IMR-90 (cell line): ENCODE data around the gene EPGN. TPM values are rescaled to one million over a fixed set of nuclear protein-coding genes. Genes with fewer than 3 reads are reported as not detected.

Experiments
- ATAC-seq: fragments of 200-7000 bp; cut with Tn5 transposase; 2 replicates; pipeline ENCODE4 v1.9.1; 2020; ENCODE audit warnings: low read depth, mild to moderate bottlenecking, moderate library complexity
- BruUV-seq: library from RNA; stranded (reverse); fragments of 400-500 nt; replicated peaks from 2 replicates; lab custom pipeline; 2021; lab: Mats Ljungman, UMichigan
- CTCF ChIA-PET: fragments of 300-600 bp; formaldehyde crosslinking; extraction: SDS; loops from one replicate; lab custom pipeline; 2021; ENCODE audit warnings: antibody characterized with exemption; lab: Yijun Ruan, JAX
- POLR2A ChIA-PET: fragments of 300-600 bp; sonication (Branson Sonifier 250); formaldehyde crosslinking; loops from one replicate; lab custom pipeline; 2022; ENCODE audit warnings: antibody characterized with exemption; ENCODE audit not compliant: unreplicated experiment; lab: Charles Lee
- DNase-seq: peaks from one replicate; pipeline ENCODE4 v3.0.0; 2013
- H2AFZ ChIP-seq: replicated peaks from 2 replicates; pipeline ENCODE3; 2013; ENCODE audit warnings: low read length, mild to moderate bottlenecking; ENCODE audit not compliant: poor library complexity
- H2AK5ac ChIP-seq: 2 replicates; pipeline ENCODE4 v1.6.1; 2013; ENCODE audit warnings: low read depth, low read length, inconsistent platforms
- H2AK9ac ChIP-seq: replicated peaks from 2 replicates; pipeline ENCODE3; 2013; ENCODE audit warnings: mild to moderate bottlenecking, low read depth, low read length, moderate library complexity; ENCODE audit not compliant: poor library complexity
- H2BK120ac ChIP-seq: 2 replicates; pipeline ENCODE4 v1.6.1; 2013; ENCODE audit warnings: low read depth, low read length, inconsistent platforms
- H2BK15ac ChIP-seq: 3 replicates; pipeline ENCODE4 v1.6.1; 2013; ENCODE audit warnings: low read depth, low read length, inconsistent platforms
- H2BK20ac ChIP-seq: 2 replicates; pipeline ENCODE4 v1.6.1; 2013; ENCODE audit warnings: low read depth, mild to moderate bottlenecking, inconsistent platforms, low read length, moderate library complexity
- H2BK5ac ChIP-seq: 2 replicates; pipeline ENCODE4 v1.6.1; 2013; ENCODE audit warnings: mild to moderate bottlenecking, low read depth, low read length, inconsistent platforms; ENCODE audit not compliant: poor library complexity, severe bottlenecking
- H3K14ac ChIP-seq: replicated peaks from 2 replicates; pipeline ENCODE4 v1.6.1; 2013; ENCODE audit warnings: low read depth, low read length, inconsistent platforms
- H3K18ac ChIP-seq: 2 replicates; pipeline ENCODE4 v1.6.1; 2013; ENCODE audit warnings: low read depth, low read length, control low read depth
- H3K23ac ChIP-seq: 2 replicates; pipeline ENCODE4 v1.6.1; 2013; ENCODE audit warnings: low read depth, low read length, inconsistent platforms
- H3K27ac ChIP-seq: 2 replicates; pipeline ENCODE4 v1.5.1; 2013; ENCODE audit warnings: mild to moderate bottlenecking, control low read depth, low read length; ENCODE audit not compliant: insufficient read depth
- H3K27me3 ChIP-seq: 2 replicates; pipeline ENCODE4 v1.6.1; 2013; ENCODE audit warnings: low read length; ENCODE audit not compliant: control insufficient read depth, insufficient read depth
- H3K36me3 ChIP-seq: 2 replicates; pipeline ENCODE4 v1.6.1; 2013; ENCODE audit warnings: low read length, mixed read lengths; ENCODE audit not compliant: control insufficient read depth, insufficient read depth
- H3K4ac ChIP-seq: 2 replicates; pipeline ENCODE4 v1.6.1; 2013; ENCODE audit warnings: low read depth, low read length, inconsistent platforms
- H3K4me1 ChIP-seq: 2 replicates; pipeline ENCODE4 v1.6.1; 2013; ENCODE audit warnings: low read length, mixed read lengths; ENCODE audit not compliant: control insufficient read depth, insufficient read depth
- H3K4me2 ChIP-seq: 2 replicates; pipeline ENCODE4 v1.6.1; 2013; ENCODE audit warnings: low read depth, mild to moderate bottlenecking, control low read depth, low read length, moderate library complexity
- H3K4me3 ChIP-seq: 2 replicates; pipeline ENCODE4 v1.5.1; 2013; ENCODE audit warnings: low read depth, mild to moderate bottlenecking, control low read depth, low read length, moderate library complexity; ENCODE audit not compliant: insufficient read depth
- H3K56ac ChIP-seq: 2 replicates; pipeline ENCODE4 v1.6.1; 2013; ENCODE audit warnings: low read length, inconsistent platforms; ENCODE audit not compliant: insufficient read depth; ENCODE audit errors: extremely low read depth
- H3K79me1 ChIP-seq, 2 experiments: 2 replicates each; pipeline ENCODE4 v1.6.1; 2013; ENCODE audit warnings: low read length in 2 of 2, inconsistent platforms in 1 of 2, low read depth in 1 of 2
- H3K9ac ChIP-seq: 2 replicates; pipeline ENCODE4 v1.6.1; 2013; ENCODE audit warnings: low read depth, low read length, control low read depth
- H3K9me1 ChIP-seq: 2 replicates; pipeline ENCODE4 v1.6.1; 2013; ENCODE audit warnings: low read length, inconsistent platforms; ENCODE audit not compliant: insufficient read depth
- H3K9me3 ChIP-seq: 2 replicates; pipeline ENCODE4 v1.6.1; 2013; ENCODE audit warnings: low read length; ENCODE audit not compliant: control insufficient read depth, insufficient read depth
- H4K20me1 ChIP-seq: 2 replicates; pipeline ENCODE4 v1.6.1; 2013; ENCODE audit warnings: low read length, inconsistent platforms; ENCODE audit not compliant: insufficient read depth
- H4K5ac ChIP-seq: 2 replicates; pipeline ENCODE4 v1.6.1; 2013; ENCODE audit warnings: mild to moderate bottlenecking, low read depth, low read length, control low read depth
- H4K8ac ChIP-seq, 2 experiments: 2 replicates each; pipeline ENCODE4 v1.6.1; 2013; ENCODE audit warnings: low read depth in 2 of 2, low read length in 2 of 2, control low read depth in 1 of 2, inconsistent platforms in 1 of 2
- H4K91ac ChIP-seq: 2 replicates; pipeline ENCODE4 v1.6.1; 2013; ENCODE audit warnings: low read depth, low read length, inconsistent platforms; ENCODE audit not compliant: insufficient read depth
- BHLHE40 ChIP-seq: fragments of 150-350 bp; IDR thresholded peaks from 2 replicates; pipeline ENCODE4 v1.6.1; 2016; ENCODE audit warnings: mild to moderate bottlenecking, low read depth, low read length
- CEBPB ChIP-seq: IDR thresholded peaks from 2 replicates; pipeline ENCODE4 v1.6.1; 2012; ENCODE audit warnings: low read depth, low read length, improper control_type of control experiment
- CHD1 ChIP-seq: IDR thresholded peaks from 2 replicates; pipeline ENCODE4 v1.6.1; 2012; ENCODE audit warnings: low read depth, low read length, improper control_type of control experiment
- CTCF ChIP-seq: conservative IDR thresholded peaks from 2 replicates; pipeline ENCODE4 v1.5.1; 2012; ENCODE audit warnings: mild to moderate bottlenecking, low read depth, low read length, improper control_type of control experiment
- ELK1 ChIP-seq: fragments of 150-350 bp; IDR thresholded peaks from 2 replicates; pipeline ENCODE4 v1.6.1; 2016; ENCODE audit warnings: low read depth, mild to moderate bottlenecking, low read length, moderate library complexity, borderline replicate concordance
- FOS ChIP-seq: fragments of 150-350 bp; IDR thresholded peaks from 2 replicates; pipeline ENCODE4 v1.6.1; 2016; ENCODE audit warnings: low read depth, low read length
- MAFK ChIP-seq: IDR thresholded peaks from 2 replicates; pipeline ENCODE4 v1.6.1; 2012; ENCODE audit warnings: low read depth, low read length, improper control_type of control experiment
- MAZ ChIP-seq: IDR thresholded peaks from 2 replicates; pipeline ENCODE4 v1.6.1; 2012; ENCODE audit warnings: low read depth, mild to moderate bottlenecking, low read length, improper control_type of control experiment, moderate library complexity, borderline replicate concordance
- MXI1 ChIP-seq: IDR thresholded peaks from 2 replicates; pipeline ENCODE4 v1.6.1; 2012; ENCODE audit warnings: low read depth, mild to moderate bottlenecking, low read length, moderate library complexity, borderline replicate concordance
- NFE2L2 ChIP-seq: fragments of 150-350 bp; IDR thresholded peaks from 2 replicates; pipeline ENCODE4 v1.6.1; 2016; ENCODE audit warnings: low read depth, mild to moderate bottlenecking, low read length
- POLR2A ChIP-seq: IDR thresholded peaks from 2 replicates; pipeline ENCODE4 v1.6.1; 2012; ENCODE audit warnings: mild to moderate bottlenecking, low read depth, low read length
- RAD21 ChIP-seq: IDR thresholded peaks from 2 replicates; pipeline ENCODE4 v1.6.1; 2012; ENCODE audit warnings: low read length, improper control_type of control experiment
- RCOR1 ChIP-seq: IDR thresholded peaks from 2 replicates; pipeline ENCODE4 v1.6.1; 2012; ENCODE audit warnings: mild to moderate bottlenecking, low read length, improper control_type of control experiment; ENCODE audit not compliant: insufficient replicate concordance
- RFX5 ChIP-seq: IDR thresholded peaks from 2 replicates; pipeline ENCODE4 v1.8.0; 2012; ENCODE audit warnings: low read depth, mild to moderate bottlenecking, low read length, moderate library complexity
- SMC3 ChIP-seq: fragments of 150-350 bp; IDR thresholded peaks from 2 replicates; pipeline ENCODE4 v1.6.1; 2016; ENCODE audit warnings: low read depth, mild to moderate bottlenecking, antibody characterized with exemption, low read length, moderate library complexity
- USF2 ChIP-seq: fragments of 150-350 bp; IDR thresholded peaks from 2 replicates; pipeline ENCODE4 v1.6.1; 2017; ENCODE audit warnings: mild to moderate bottlenecking, antibody characterized with exemption, low read length, low read depth
- dilution Hi-C: fragments of 300-500 bp; cut with HindIII; formaldehyde crosslinking; loops from one replicate; pipeline ENCODE4 v1.14.3; 2018; ENCODE audit warnings: low sequenced_read_pairs; ENCODE audit not compliant: unreplicated experiment
- in situ Hi-C: fragments of 300-500 bp; cut with MboI; formaldehyde crosslinking; loops from 3 replicates; pipeline ENCODE4 v1.14.3; 2019; ENCODE audit warnings: low sequenced_read_pairs, inconsistent platforms, mixed read lengths
- intact Hi-C: fragments of 100-400 bp; cut with micrococcal nuclease; formaldehyde crosslinking; loops from 2 replicates; pipeline ENCODE4 v1.10.0; 2022
- polyA plus RNA-seq, 3 experiments: library from polyadenylated mRNA; depleted of rRNA; stranded (reverse); fragments of >200 nt; gene quantifications; 2 replicates each; pipeline ENCODE4 v1.2.3, GENCODE V29; 2012; ENCODE audit warnings: low replicate concordance in 1 of 3
- total RNA-seq: library from RNA; depleted of rRNA; stranded (reverse); fragments of >200 nt; gene quantifications from 2 replicates; pipeline ENCODE4 v1.2.3, GENCODE V29; 2012

The EPGN gene
- total and polyA plus RNA-seq, 2 of the 4 experiments (the other 2 are of a cell fraction) = 0.18 TPM; not detected in 1

- POLR2A ChIA-PET = no interaction called here
Observed at GRCh38 chr4:74292111-74292870, 16.0 kb upstream of the EPGN start.

More at GRCh38 chr4:74292111-74292870, 16.0 kb upstream of the EPGN start:
- H2AK5ac ChIP-seq = no peak overlapping the region
- no peak overlapping the region for H3K23ac ChIP-seq
- no peak overlapping the region for H3K4me2 ChIP-seq
- no peak overlapping the region for H3K4me3 ChIP-seq
- H2BK20ac ChIP-seq = no peak overlapping the region
- no peak overlapping the region for H4K91ac ChIP-seq
- H2BK120ac ChIP-seq = no peak overlapping the region
- H2AK9ac ChIP-seq = no peak overlapping the region
- H3K36me3 ChIP-seq = no peaks in the 10 kb centered on the region
- intact Hi-C loops (no loop called here), in situ Hi-C loops (no loop called here), dilution Hi-C loops (no loop called here)
- no peaks in the 10 kb centered on the region for H3K4me1 ChIP-seq
- H4K8ac ChIP-seq = no peak overlapping the region
- CTCF ChIA-PET = no interaction called here
- H3K4ac ChIP-seq = no peak overlapping the region
- BruUV-seq = no TSS peak
- H3K9ac ChIP-seq = no peak overlapping the region
- no peak overlapping the region for H2AFZ ChIP-seq
- DNase-seq (peak; percentile 5), ATAC-seq (no peak)
- no peaks in the 10 kb centered on the region for H4K20me1 ChIP-seq
- no peak overlapping the region for H2BK15ac ChIP-seq
- TF ChIP-seq CHD1 = no peak
- no peak for TF ChIP-seq RAD21
- no peak for TF ChIP-seq RFX5
- TF ChIP-seq POLR2A = no peak
- no peak for TF ChIP-seq MXI1
- no peak for TF ChIP-seq FOS
- no peak for TF ChIP-seq NFE2L2
- TF ChIP-seq RCOR1 = no peak
- TF ChIP-seq SMC3 = no peak
- no peak for TF ChIP-seq CTCF
- no peak for TF ChIP-seq CEBPB
- TF ChIP-seq ELK1 = no peak
- TF ChIP-seq USF2 = no peak
- no peak for TF ChIP-seq MAFK
- no peak for TF ChIP-seq BHLHE40
- no peak for TF ChIP-seq MAZ
- H2BK5ac ChIP-seq = no peak overlapping the region
- H3K27me3 ChIP-seq = no peaks in the 10 kb centered on the region
- no peaks in the 10 kb centered on the region for H3K79me1 ChIP-seq
- no peak overlapping the region for H3K14ac ChIP-seq
- H3K9me3 ChIP-seq = no peaks in the 10 kb centered on the region
- H3K56ac ChIP-seq = no peak overlapping the region
- no peak overlapping the region for H4K5ac ChIP-seq
- no peak overlapping the region for H3K27ac ChIP-seq
- H3K9me1 ChIP-seq = no peaks in the 10 kb centered on the region
- no peak overlapping the region for H3K18ac ChIP-seq
